Suprapubic skin (tissue), 3 donors: Measurements from ENCODE around the gene RASD1.

ENCODE experiments used
- CTCF ChIP-seq, 2 donors: fragments of 200-600 bp in 1 of 2; fragments of 450-650 bp in 1 of 2; sonication (generic) in 1 of 2; IDR thresholded peaks; one replicate each; pipeline ENCODE4 v1.5.1; 2016 to 2019; ENCODE audit warnings: antibody characterized with exemption in 2 of 2, mild to moderate bottlenecking in 1 of 2, moderate library complexity in 1 of 2
- EP300 ChIP-seq: sonication (generic); formaldehyde crosslinking; IDR thresholded peaks from one replicate; pipeline ENCODE4 v1.6.1; 2017; ENCODE audit warnings: antibody characterized with exemption
- POLR2A ChIP-seq, 2 donors: fragments of 450-650 bp; IDR thresholded peaks; one replicate each; pipeline ENCODE4 v1.6.1; 2017; ENCODE audit warnings: antibody characterized with exemption in 2 of 2, mild to moderate bottlenecking in 2 of 2, moderate library complexity in 2 of 2

- TF ChIP-seq EP300 (no peak), POLR2A (IDR thresholded peaks at IDR 0.05) (no peak), CTCF (IDR thresholded peaks at IDR 0.05) (no peak)
These were observed 17.0 kb downstream of the RASD1 start for GRCh38 chr17:17479209-17479608.
